PC-3 (cell line): Measurements from ENCODE around the gene BTBD17. TPM values are rescaled to one million over a fixed set of nuclear protein-coding genes. Genes with fewer than 3 reads are reported as not detected.

ENCODE experiments used
- ATAC-seq: fragments of 200-7000 bp; cut with Tn5 transposase; 2 replicates; pipeline ENCODE4 v1.9.1; 2020; ENCODE audit warnings: mild to moderate bottlenecking, moderate library complexity
- BruUV-seq: library from RNA; stranded (reverse); fragments of 400-500 nt; replicated peaks from 2 replicates; lab custom pipeline; 2021; lab: Mats Ljungman, UMichigan
- CTCF ChIA-PET: fragments of 300-600 bp; sonication (Branson Sonifier 250); formaldehyde crosslinking; loops from one replicate; lab custom pipeline; 2022; ENCODE audit warnings: antibody characterized with exemption; lab: Charles Lee
- POLR2A ChIA-PET: fragments of 300-600 bp; sonication (Branson Sonifier 250); formaldehyde crosslinking; loops from one replicate; lab custom pipeline; 2022; ENCODE audit warnings: antibody characterized with exemption; ENCODE audit not compliant: unreplicated experiment; lab: Charles Lee
- DNase-seq: peaks from one replicate; pipeline ENCODE4 v3.0.0-alpha.2; 2015
- H2AFZ ChIP-seq: fragments of 300-600 bp; sonication (generic); 2 replicates; pipeline ENCODE4 v1.6.0; 2016; ENCODE audit warnings: antibody characterized with exemption, low read length
- H3F3A ChIP-seq: fragments of 300-600 bp; sonication (generic); one replicate; pipeline ENCODE4 v1.6.0; 2017; ENCODE audit warnings: antibody characterized with exemption, low read length, control low read depth, mild to moderate bottlenecking; ENCODE audit not compliant: unreplicated experiment
- H3K27ac ChIP-seq: fragments of 300-600 bp; sonication (generic); 2 replicates; pipeline ENCODE4 v1.5.1; 2016; ENCODE audit warnings: mild to moderate bottlenecking, low read length
- H3K27me3 ChIP-seq: fragments of 300-600 bp; sonication (generic); 2 replicates; pipeline ENCODE4 v1.6.1; 2016; ENCODE audit warnings: low read length, mixed read lengths
- H3K36me3 ChIP-seq: fragments of 300-600 bp; sonication (generic); 2 replicates; pipeline ENCODE4 v1.6.1; 2016; ENCODE audit warnings: low read depth, mixed run types, low read length, mixed read lengths
- H3K4me1 ChIP-seq: fragments of 300-600 bp; sonication (generic); 2 replicates; pipeline ENCODE4 v1.5.1; 2016; ENCODE audit warnings: low read length; ENCODE audit not compliant: insufficient read depth
- H3K4me2 ChIP-seq: fragments of 300-600 bp; sonication (generic); 2 replicates; pipeline ENCODE4 v1.6.0; 2016; ENCODE audit warnings: low read length
- H3K4me3 ChIP-seq: fragments of 300-600 bp; sonication (generic); 2 replicates; pipeline ENCODE4 v1.5.1; 2016; ENCODE audit warnings: mild to moderate bottlenecking, low read length, mixed read lengths
- H3K79me2 ChIP-seq: fragments of 300-600 bp; sonication (generic); 2 replicates; pipeline ENCODE4 v1.6.1; 2017; ENCODE audit warnings: low read length, mixed read lengths
- H3K9ac ChIP-seq: fragments of 300-600 bp; sonication (generic); 2 replicates; pipeline ENCODE4 v1.6.0; 2016; ENCODE audit warnings: mild to moderate bottlenecking, low read length
- H3K9me2 ChIP-seq: fragments of 300-600 bp; sonication (generic); replicated peaks from 2 replicates; pipeline ENCODE4 v1.6.1; 2016; ENCODE audit warnings: mixed run types, low read length, mixed read lengths
- H3K9me3 ChIP-seq: fragments of 300-600 bp; sonication (generic); 2 replicates; pipeline ENCODE4 v1.6.1; 2016; ENCODE audit warnings: low read length, mixed read lengths
- H4K20me1 ChIP-seq: fragments of 300-600 bp; sonication (generic); 2 replicates; pipeline ENCODE4 v1.6.1; 2016; ENCODE audit warnings: low read length, mixed read lengths
- CTCF ChIP-seq: fragments of 300-600 bp; sonication (generic); conservative IDR thresholded peaks from 2 replicates; pipeline ENCODE4 v1.5.1; 2017; ENCODE audit warnings: antibody characterized with exemption, low read depth, mild to moderate bottlenecking, low read length
- EZH2 ChIP-seq: fragments of 300-600 bp; sonication (generic); IDR thresholded peaks from one replicate; pipeline ENCODE4 v1.6.1; 2017; ENCODE audit warnings: antibody characterized with exemption, mild to moderate bottlenecking, low read length; ENCODE audit not compliant: unreplicated experiment
- EZH2phosphoT487 ChIP-seq: fragments of 300-600 bp; sonication (generic); IDR thresholded peaks from 2 replicates; pipeline ENCODE4 v1.6.1; 2018; ENCODE audit warnings: mild to moderate bottlenecking, antibody characterized with exemption, low read length, borderline replicate concordance
- intact Hi-C: fragments of 100-400 bp; cut with micrococcal nuclease; formaldehyde crosslinking; loops from 2 replicates; pipeline ENCODE4 v1.9.0; 2023
- total RNA-seq: library from RNA; depleted of rRNA; stranded (reverse); fragments of >200 nt; gene quantifications from 2 replicates; pipeline ENCODE4 v1.2.3, GENCODE V29; 2014

Gene BTBD17
- total RNA-seq, 1 experiment from 2014 or later: not detected

- TF ChIP-seq EZH2phosphoT487 (no peak), CTCF (no peak), EZH2 (no peak)
- H3K36me3 ChIP-seq: no peaks in the 10 kb centered on the region
- no peaks in the 10 kb centered on the region for H3K79me2 ChIP-seq
- ATAC-seq: no peak
- POLR2A ChIA-PET: no interaction called here
- H3K4me2 ChIP-seq: no peak overlapping the region
- DNase-seq: no peak
- no peak overlapping the region for H3K9ac ChIP-seq
- 0 out of 2 replicates have a peak, but pooled peaks cover 4% of the 10 kb centered on the region for H3K4me1 ChIP-seq
- H2AFZ ChIP-seq: no peak overlapping the region
- CTCF ChIA-PET: no interaction called here
- no peaks in the 10 kb centered on the region for H4K20me1 ChIP-seq
- no peaks in the 10 kb centered on the region for H3K9me3 ChIP-seq
- H3K27ac ChIP-seq: no peak overlapping the region
- BruUV-seq: no TSS peak
- H3K27me3 ChIP-seq: peaks cover 28% of the 10 kb centered on the region
- H3K9me2 ChIP-seq: no peaks in the 10 kb centered on the region
- H3K4me3 ChIP-seq: no peak overlapping the region
- intact Hi-C loops: no loop called here
- no peaks in the 10 kb centered on the region for H3F3A ChIP-seq
These were observed 10.8 kb upstream of the BTBD17 start for GRCh38 chr17:74372426-74372825.

GRCh38 chr17:74371653-74372147 is 10.0 kb upstream of the BTBD17 start:
- no peak overlapping the region for H3K4me3 ChIP-seq
- no peaks in the 10 kb centered on the region for H3K79me2 ChIP-seq
- H3K9ac ChIP-seq: no peak overlapping the region
- H2AFZ ChIP-seq: no peak overlapping the region
- no peak overlapping the region for H3K4me2 ChIP-seq
- H3F3A ChIP-seq: no peaks in the 10 kb centered on the region
- ChIA-PET POLR2A (no interaction called here), CTCF (no interaction called here)
- H3K9me3 ChIP-seq: no peaks in the 10 kb centered on the region
- peaks cover 22% of the 10 kb centered on the region for H3K27me3 ChIP-seq
- H3K36me3 ChIP-seq: no peaks in the 10 kb centered on the region
- H4K20me1 ChIP-seq: no peaks in the 10 kb centered on the region
- no peak overlapping the region for H3K27ac ChIP-seq
- H3K9me2 ChIP-seq: no peaks in the 10 kb centered on the region
- H3K4me1 ChIP-seq: 0 out of 2 replicates have a peak, but pooled peaks cover 4% of the 10 kb centered on the region
- ATAC-seq (no peak), DNase-seq (no peak)
- intact Hi-C loops: no loop called here
- TF ChIP-seq EZH2 (no peak), CTCF (no peak)
- no TSS peak for BruUV-seq

GRCh38 chr17:74369665-74370490 is 8.2 kb upstream of the BTBD17 start:
- ChIA-PET CTCF (no interaction called here), POLR2A (no interaction called here)
- DNase-seq: no peak
- Histone ChIP-seq H2AFZ (no peak overlapping the region), H3K9me2 (no peaks in the 10 kb centered on the region), H3K9ac (no peak overlapping the region), H3K9me3 (no peaks in the 10 kb centered on the region), H3K36me3 (no peaks in the 10 kb centered on the region), H3K27ac (no peak overlapping the region), H3K79me2 (no peaks in the 10 kb centered on the region), H4K20me1 (no peaks in the 10 kb centered on the region), H3K4me2 (no peak overlapping the region), H3K4me1 (0 out of 2 replicates have a peak, but pooled peaks cover 4% of the 10 kb centered on the region), H3K4me3 (no peak overlapping the region), H3K27me3 (peaks cover 15% of the 10 kb centered on the region), H3F3A (no peaks in the 10 kb centered on the region)
- no peak for ATAC-seq
- intact Hi-C loops: loop anchor here (5.0 kb wide), 1 partner anchor 232 kb away; no protein-coding TSS in a partner anchor
- TF ChIP-seq CTCF (no peak), EZH2phosphoT487 (no peak), EZH2 (no peak)
- no TSS peak for BruUV-seq
